22Rv1 (cell line): ENCODE data around the gene NCK1.

Source experiments
- ZFX ChIP-seq: fragments of 450-650 bp; IDR thresholded peaks from 2 replicates; pipeline ENCODE4 v1.6.1; 2017; ENCODE audit warnings: antibody characterized with exemption, borderline replicate concordance
- TF ChIP-seq, protein P1 (sequence below): fragments of 450-650 bp; IDR thresholded peaks from 2 replicates; pipeline ENCODE4 v1.5.1; 2017; ENCODE audit warnings: mild to moderate bottlenecking

DNA sequence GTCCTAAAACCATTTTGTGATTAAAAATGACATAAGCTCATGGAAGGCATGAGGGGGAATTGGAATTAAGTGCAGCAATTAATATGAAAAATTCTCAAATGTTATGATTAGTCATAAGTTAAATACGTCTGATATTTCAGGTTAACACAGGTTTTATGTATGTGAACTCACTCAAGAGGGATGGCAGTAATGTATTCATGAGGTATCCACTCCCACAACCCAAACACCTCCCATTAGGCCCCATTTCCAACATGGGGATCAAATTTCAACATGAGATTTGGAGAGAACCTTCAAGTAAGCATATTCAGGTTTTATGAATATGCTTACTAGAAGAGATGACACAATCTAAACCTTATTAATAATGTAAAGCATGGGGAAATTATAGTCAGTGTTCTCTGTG lies 54.2 kb downstream of the NCK1 start:
- TF ChIP-seq, protein P1, sequence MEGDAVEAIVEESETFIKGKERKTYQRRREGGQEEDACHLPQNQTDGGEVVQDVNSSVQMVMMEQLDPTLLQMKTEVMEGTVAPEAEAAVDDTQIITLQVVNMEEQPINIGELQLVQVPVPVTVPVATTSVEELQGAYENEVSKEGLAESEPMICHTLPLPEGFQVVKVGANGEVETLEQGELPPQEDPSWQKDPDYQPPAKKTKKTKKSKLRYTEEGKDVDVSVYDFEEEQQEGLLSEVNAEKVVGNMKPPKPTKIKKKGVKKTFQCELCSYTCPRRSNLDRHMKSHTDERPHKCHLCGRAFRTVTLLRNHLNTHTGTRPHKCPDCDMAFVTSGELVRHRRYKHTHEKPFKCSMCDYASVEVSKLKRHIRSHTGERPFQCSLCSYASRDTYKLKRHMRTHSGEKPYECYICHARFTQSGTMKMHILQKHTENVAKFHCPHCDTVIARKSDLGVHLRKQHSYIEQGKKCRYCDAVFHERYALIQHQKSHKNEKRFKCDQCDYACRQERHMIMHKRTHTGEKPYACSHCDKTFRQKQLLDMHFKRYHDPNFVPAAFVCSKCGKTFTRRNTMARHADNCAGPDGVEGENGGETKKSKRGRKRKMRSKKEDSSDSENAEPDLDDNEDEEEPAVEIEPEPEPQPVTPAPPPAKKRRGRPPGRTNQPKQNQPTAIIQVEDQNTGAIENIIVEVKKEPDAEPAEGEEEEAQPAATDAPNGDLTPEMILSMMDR = no peak
- no peak for TF ChIP-seq ZFX
